Measurements from ENCODE around the gene ZC3H8.

The ZC3H8 gene

DNA sequence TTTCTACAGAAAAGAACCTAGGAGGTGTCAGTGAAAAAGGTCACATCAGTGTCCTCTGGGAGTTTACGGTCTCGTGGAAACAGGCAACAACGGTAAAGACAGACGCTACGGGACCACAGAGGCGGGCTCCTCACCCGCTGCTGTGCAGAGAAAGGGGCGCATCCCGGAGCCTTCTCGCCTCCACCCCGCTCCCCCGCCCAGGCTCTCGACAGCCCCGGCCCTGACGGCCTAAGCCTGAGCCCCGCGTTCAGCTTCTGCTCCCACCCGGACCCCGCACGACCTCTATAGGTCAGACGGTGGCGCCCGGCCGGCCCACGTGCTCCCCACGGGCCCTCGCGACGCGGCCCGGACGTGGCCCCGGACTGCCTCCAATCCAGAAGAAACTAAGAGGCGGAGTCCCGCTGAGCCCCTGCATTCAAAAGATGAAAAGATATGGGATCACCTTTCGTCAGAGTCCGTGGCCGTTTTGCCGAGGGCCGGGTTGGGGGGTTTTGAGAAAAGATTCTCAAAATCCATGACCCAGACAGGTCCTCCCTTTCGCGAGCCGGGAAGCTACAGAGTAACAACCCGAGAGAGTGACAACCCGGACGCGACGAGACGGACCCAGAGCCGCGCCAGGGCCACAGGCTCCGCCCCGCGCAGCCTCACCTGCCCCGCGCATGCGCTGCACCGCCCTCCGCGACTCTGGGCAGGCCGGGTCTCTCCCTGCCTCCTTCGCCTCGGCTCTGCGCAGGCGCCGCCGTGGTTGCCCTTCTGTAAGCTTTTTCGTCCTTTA, at the start of gene ZC3H8:
TSS of gene ZC3H8 (minus strand) at position 577 of the 775 bp plus-strand sequence. CDS start at position 516, 61 bp downstream.
- intact Hi-C loops (cut with DNase I; ENCODE audit: low total_unique reads), result loop anchor here (5.0 to 10.0 kb wide), 2 partner anchors 132 to 180 kb away; partner anchors contain the start of gene RGPD8
- no peaks in the 10 kb centered on the region for H3K27me3 ChIP-seq
- H3K4me1 ChIP-seq, result peaks cover 0 to 14% (median 9%) of the 10 kb centered on the region in 4 donors
- TF ChIP-seq, protein P1, sequence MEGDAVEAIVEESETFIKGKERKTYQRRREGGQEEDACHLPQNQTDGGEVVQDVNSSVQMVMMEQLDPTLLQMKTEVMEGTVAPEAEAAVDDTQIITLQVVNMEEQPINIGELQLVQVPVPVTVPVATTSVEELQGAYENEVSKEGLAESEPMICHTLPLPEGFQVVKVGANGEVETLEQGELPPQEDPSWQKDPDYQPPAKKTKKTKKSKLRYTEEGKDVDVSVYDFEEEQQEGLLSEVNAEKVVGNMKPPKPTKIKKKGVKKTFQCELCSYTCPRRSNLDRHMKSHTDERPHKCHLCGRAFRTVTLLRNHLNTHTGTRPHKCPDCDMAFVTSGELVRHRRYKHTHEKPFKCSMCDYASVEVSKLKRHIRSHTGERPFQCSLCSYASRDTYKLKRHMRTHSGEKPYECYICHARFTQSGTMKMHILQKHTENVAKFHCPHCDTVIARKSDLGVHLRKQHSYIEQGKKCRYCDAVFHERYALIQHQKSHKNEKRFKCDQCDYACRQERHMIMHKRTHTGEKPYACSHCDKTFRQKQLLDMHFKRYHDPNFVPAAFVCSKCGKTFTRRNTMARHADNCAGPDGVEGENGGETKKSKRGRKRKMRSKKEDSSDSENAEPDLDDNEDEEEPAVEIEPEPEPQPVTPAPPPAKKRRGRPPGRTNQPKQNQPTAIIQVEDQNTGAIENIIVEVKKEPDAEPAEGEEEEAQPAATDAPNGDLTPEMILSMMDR (IDR thresholded peaks at IDR 0.05), result no peak
- H3K27ac ChIP-seq, result peak within 1 kb of the TSS; percentile 70
- no peaks in the 10 kb centered on the region for H3K9me3 ChIP-seq
- peaks cover 0 to under 1% (median under 1%) of the 10 kb centered on the region in 3 donors for H3K36me3 ChIP-seq
- H3K4me3 ChIP-seq, result peak within 1 kb of the TSS; percentile 62 to 68
- DNase-seq, result peak; percentile 89 to 96

DNA sequence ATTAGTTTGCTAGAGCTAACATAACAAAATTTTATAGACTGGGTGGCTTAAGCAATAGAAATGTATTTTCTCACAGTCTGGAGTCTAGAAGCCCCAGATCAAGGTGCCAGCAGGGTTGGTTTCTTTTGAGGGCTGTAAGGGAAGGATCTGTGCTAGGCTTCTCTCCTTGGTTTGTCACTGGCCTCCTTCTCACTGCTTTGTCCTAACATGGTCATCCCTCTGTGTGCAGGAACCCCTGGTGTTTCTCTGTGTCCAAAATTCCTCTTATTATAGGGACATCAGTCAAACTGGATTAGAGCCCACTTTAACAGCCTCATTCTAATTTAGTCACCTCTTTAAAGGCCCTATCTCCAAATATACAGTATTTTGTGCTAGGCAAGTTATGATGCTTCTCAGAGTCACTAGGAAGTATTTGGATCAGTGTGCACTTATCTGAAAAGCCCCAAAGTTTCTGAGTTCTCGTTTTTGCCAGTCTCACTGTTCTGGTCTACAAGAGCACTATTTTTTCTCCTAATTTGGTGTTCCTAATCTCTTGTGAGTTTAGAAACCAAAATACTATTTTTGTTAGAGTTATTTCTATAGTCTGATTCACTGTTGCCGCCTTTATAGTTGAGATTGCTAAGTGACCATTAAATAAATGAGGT, 49.6 kb upstream of the ZC3H8 start:
- TF ChIP-seq, protein P1 (IDR thresholded peaks at IDR 0.05), result no peak
- DNase-seq, result no peak

DNA sequence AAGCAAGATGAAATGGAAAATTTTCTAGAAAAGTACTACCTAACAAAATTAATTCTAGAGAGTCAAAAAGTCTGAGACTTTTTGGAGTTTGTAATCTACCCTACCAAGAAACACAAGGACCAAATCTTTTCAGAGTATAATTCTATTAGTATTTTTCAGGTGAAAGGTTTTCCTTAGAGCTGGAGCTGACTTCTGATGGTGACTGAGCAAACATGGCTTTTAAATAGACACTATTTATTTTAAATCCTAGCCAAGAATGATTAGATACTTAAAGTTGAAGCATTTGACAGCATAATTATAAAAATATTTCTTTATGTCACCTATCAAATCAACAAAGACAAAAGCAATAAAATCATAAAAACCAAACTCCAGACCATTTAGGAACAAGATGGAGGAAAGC, 47.1 kb upstream of the ZC3H8 start:
- Histone ChIP-seq H3K4me1 (peaks cover 0 to 43% (median 12%) of the 10 kb centered on the region in 4 donors), H3K27ac (peak overlapping the region; percentile 12 to 81), H3K9me3 (no peaks in the 10 kb centered on the region), H3K36me3 (no peaks in the 10 kb centered on the region), H3K27me3 (no peaks in the 10 kb centered on the region), H3K4me3 (no peak overlapping the region)
- TF ChIP-seq, protein P1 (IDR thresholded peaks at IDR 0.05), result no peak
- intact Hi-C loops (cut with DNase I; ENCODE audit: low total_unique reads), result no loop called here
- no peak for DNase-seq

More for the DNA sequence above, 49.6 kb upstream of the ZC3H8 start:
- Histone ChIP-seq H3K27me3 (no peaks in the 10 kb centered on the region), H3K36me3 (peaks cover 0 to 4% (median 0%) of the 10 kb centered on the region in 3 donors), H3K27ac (peak overlapping the region; percentile 67 to 81), H3K4me1 (peaks cover 0 to 43% (median 12%) of the 10 kb centered on the region in 4 donors), H3K4me3 (no peak overlapping the region), H3K9me3 (no peaks in the 10 kb centered on the region)
- intact Hi-C loops (cut with DNase I; ENCODE audit: low total_unique reads), result no loop called here

DNA sequence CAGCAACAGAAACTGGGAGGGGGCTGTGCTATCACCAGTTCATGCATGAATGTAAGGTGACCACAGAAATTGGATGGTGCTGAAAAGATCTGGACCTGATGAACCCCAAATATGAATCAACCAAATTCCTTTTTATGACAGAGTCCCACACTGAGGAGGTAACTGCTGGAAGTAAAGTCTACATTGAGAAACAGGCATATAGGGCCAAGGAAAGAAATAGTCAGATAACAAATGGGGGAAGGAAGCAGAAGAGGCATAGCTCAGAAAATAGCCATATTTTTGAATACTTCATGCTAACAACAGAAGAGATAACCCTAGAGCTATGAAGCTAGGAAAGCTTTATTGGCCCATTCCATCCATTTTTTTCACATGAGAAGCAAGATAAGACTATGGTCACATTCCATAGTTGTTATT, 46.3 kb upstream of the ZC3H8 start:
- H3K4me1 ChIP-seq, result peaks cover 0 to 43% (median 14%) of the 10 kb centered on the region in 4 donors
- H3K9me3 ChIP-seq, result no peaks in the 10 kb centered on the region
- no peak overlapping the region for H3K4me3 ChIP-seq
- intact Hi-C loops (cut with DNase I; ENCODE audit: low total_unique reads), result no loop called here
- H3K36me3 ChIP-seq, result no peaks in the 10 kb centered on the region
- TF ChIP-seq, protein P1 (IDR thresholded peaks at IDR 0.05), result no peak
- peak overlapping the region in 1 of 2 donors; percentile 81 for H3K27ac ChIP-seq
- no peaks in the 10 kb centered on the region for H3K27me3 ChIP-seq
- DNase-seq, result no peak

DNA sequence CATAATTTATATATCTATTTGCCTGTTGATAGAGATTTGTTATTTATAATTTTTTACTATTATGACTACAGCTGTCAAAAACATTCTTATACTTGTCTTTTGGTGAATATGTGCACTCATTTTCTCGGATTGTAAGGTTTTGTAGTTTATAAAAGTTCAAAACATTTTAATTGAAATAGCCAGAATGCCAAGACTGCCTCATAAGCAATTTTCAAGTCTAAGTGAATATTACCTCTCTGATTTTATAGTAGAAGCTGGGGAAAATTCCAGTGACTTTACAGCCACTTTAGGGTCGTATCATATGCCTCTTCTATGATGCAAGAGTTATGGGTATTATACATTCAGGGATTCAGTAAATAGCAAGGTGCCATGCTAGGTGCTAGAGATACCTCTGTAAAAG, 41.6 kb upstream of the ZC3H8 start:
- intact Hi-C loops (cut with DNase I; ENCODE audit: low total_unique reads), result no loop called here
- H3K27ac ChIP-seq, result no peak overlapping the region
- no peaks in the 10 kb centered on the region for H3K36me3 ChIP-seq
- H3K9me3 ChIP-seq, result no peaks in the 10 kb centered on the region
- H3K4me3 ChIP-seq, result no peak overlapping the region
- TF ChIP-seq, protein P1 (IDR thresholded peaks at IDR 0.05), result no peak
- H3K4me1 ChIP-seq, result peaks cover 0 to 27% (median 2%) of the 10 kb centered on the region in 4 donors
- no peaks in the 10 kb centered on the region for H3K27me3 ChIP-seq
- DNase-seq, result no peak

Data from tibial artery (tissue), 4 donors.